GM20431 (cell line): ENCODE data around the gene MAN1A1.
"Not testable (repeated sequence)": the region's sequence is repeated elsewhere in the genome, so short reads cannot be mapped to it uniquely, and the experiment has no call there.

ENCODE experiments used
- in situ Hi-C: fragments of 300-500 bp; cut with MseI, MboI; formaldehyde crosslinking; loops from one replicate; pipeline ENCODE4 v1.15.0; 2020; ENCODE audit warnings: low sequenced_read_pairs; ENCODE audit not compliant: unreplicated experiment

Gene MAN1A1

DNA sequence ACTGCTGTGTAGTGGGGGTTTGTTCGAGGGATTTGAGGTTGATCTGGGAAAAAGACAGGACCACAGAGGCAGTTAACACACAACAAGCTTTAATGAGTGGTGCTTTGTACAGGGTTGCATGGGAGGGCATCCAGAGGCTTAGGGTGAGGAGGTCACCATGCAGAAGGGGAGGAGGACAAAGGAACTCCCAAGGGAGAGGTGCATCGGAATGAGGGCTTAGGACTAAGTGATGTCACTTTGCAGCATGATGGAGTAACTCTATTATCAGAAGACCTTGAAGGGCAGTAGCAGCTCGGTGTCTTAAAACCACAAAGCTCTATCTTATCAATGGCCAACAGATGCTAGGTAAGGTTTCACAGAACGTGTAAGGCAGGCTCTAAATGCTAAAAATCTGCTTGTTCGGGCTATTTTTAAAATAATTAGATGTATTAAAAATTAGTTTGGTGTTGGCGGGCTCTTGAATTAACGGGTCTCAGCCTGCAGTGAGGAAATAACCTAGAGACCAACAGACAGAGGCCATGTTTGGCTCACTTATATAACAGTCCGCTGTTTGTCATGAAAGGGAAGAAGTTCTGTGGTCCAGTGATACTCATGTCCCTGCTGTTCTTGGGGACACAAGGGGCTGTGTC, 37.9 kb downstream of the MAN1A1 start:
- in situ Hi-C loops, result no loop called here

DNA sequence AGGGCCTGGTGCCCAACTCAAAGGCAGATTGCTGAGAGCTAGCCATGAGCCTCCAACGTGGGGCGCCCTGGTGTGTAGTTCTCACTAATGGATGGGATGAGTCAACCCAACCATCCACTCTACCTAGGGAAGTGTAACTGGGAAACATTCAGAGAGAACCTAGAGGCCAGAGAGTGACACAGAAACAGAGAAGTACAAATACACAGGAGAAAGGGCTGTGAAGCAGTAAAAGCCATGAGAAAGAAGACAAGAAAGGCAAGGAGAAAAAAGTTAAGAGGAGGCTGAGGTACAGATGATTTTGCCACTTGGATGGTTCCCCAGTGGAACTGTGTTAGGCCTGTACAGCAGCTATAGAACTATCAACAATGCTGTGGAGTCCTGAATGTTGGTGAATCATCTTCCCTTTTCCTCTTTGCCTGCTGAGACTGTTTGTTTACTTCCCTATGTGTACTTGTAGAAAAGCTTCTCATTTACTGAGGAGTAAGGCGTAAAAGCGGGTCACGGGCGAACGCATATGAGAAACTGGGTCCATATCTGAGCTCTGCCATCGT, 39.0 kb downstream of the MAN1A1 start:
- in situ Hi-C loops, result no loop called here

DNA sequence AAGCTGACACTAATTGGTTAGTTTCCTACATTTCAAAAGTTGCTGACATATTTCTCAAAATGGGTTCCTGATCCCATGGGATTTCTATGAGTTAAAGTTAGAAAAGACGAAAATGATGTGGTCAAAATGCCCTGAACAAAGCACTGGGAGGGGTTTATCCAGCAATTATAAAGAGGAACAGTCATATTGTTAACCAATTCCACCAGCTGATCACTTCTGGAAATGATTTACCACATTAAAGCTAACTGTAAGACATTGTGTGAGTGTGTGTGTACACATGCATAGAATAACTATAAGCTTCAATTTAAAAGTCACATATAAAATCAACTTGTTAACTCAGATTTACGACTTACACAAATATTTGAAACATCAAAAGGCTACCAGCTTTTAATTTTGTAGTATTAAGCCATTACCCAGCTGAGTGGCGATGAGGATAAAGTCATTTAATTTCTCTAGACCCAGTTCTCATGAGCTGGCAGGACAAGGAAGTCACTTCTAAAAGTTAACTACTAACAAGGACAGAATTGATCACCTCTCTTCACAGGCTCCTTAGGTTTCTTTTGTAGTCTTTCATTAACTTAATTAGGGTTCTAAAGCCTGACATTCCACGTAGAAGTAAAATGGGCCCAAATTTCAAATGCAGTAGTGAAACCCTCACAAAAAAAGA, 40.4 kb downstream of the MAN1A1 start:
- in situ Hi-C loops, result no loop called here

DNA sequence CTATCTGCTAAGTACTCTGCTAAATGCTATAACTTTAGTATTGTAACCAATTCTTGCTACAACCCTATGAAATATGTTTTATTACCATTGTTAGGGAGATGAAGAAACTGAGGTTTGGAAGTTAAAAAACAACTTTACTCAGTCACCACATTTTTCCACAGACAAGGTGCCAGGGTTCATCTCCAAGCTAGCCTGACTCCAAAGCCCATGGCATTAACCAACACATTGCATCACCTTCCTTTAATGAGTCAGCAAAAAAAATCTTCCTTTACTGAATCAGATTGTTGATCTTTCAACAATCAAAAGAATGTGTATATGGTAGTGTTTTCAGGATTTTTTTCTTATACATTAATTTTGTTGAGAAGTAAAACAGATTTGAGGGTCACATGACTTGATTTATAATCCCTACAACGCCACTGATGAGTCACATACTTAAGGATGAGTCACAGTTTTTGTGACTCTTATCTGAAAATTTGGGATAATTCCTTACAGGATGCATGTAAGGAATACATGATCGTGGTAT, 41.5 kb downstream of the MAN1A1 start:
- in situ Hi-C loops, result no loop called here

DNA sequence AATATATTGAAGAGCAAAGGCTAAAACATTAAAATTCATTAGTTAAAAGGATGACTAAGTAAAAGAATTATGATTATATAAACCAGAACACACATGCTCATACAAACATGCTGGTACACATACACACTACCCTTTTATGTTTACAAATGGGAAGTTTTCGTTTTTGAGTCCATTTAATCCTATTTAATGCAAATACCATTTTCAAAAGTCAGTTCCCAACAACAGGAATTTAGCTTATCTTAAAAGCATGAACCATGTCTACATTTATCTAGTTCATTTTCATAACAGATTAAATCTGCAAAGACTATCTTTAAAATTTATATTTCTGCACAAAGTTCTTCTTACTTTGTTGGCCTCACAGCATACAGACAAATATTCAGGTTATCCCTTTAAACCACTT, 42.5 kb downstream of the MAN1A1 start:
- in situ Hi-C loops, result no loop called here

DNA sequence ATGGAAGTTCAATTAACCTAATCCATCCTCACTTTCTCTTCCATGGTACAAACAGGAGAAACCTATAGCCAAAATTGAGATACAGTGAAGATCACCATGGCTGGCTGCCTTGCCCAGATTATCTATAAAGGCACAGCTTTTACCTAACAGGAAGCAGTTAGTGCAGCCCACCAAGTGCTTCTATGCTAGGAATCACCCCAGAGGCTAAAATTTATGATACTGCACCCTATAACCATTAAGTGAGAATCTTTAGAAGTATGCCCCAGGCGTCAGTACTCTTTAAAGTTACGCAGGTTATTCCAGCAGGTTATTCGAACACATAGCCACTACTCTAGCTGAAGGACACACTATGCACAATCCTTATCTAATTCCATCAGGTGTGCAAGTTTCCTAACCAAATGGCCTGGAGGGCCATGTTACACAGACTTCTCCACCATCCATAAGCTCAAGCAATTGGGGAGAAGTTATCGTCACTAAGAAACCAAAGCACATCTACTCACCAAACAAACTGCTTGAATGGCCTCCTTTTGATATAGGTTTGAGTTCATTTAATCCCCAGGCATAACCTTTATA, 43.1 kb downstream of the MAN1A1 start:
- in situ Hi-C loops, result no loop called here

DNA sequence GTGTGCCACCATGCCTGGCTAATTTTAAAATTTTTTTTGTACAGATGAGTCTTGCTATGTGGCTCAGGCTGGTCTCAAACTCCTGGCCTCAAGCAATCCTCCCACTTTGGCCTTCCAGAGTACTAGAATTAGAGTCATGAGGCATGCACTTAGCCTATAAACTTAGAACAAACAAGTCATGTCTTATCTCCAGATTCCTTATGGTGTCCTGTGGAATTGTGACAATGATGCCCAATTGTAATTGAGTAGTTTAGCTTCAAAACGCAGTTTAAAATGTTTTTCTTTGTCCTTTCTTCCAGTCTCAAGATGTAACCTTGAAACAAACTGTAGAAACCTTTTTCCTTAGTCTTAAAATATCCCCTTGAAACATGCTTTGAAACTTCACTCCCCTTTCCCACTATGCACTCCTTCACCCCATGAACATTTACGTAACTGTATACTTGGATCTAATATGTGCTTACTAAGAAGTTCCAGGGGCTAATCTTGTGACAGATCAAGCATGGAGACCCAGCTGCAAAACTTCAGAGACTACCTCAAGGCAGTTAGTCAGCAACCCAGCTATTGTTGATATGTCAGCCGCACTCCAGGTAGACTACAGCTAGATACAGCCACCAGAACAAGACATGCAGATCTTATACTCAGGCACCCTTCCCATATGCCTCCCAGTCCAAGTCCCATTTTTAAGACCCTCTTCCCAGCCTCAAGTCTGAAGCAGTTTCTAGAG, 46.2 kb downstream of the MAN1A1 start:
- in situ Hi-C loops, result no loop called here

DNA sequence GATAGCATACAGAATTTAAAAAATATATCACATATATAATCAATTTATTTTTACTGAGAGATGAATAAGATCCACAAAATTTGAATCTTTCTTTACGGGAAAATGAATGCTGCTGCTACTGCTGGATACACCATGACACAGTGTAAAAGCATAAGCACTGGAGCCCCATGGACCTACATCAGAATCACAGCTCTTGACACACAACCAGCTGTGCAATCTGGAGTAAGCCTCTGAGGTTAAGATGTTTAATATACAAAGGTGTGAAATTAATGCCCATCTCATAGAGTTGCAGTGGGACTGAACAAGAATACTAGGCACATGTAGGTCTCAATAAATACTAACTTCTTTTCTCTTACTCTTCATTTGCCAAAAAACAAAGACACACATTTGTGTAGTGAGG, 48.1 kb downstream of the MAN1A1 start:
- in situ Hi-C loops, result no loop called here

DNA sequence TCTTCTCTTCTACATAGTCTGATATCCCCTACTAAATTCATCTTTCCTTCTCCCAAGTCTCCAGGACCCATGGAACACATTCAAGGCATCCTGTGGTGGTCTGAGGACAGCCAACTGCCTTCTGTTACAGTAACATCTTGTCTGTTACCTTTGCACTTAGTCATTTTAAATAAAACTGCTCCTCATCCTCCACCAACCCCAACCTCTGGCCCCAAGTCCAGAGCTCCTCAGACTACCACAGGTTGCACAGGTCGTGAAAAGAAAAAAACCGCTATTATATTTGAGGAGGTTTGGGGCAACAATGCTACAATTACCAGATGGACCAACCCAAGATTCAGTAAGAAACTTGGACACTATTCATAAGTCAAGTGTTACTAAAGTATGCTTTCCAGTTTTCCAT, 49.9 kb downstream of the MAN1A1 start:
- in situ Hi-C loops, result no loop called here

DNA sequence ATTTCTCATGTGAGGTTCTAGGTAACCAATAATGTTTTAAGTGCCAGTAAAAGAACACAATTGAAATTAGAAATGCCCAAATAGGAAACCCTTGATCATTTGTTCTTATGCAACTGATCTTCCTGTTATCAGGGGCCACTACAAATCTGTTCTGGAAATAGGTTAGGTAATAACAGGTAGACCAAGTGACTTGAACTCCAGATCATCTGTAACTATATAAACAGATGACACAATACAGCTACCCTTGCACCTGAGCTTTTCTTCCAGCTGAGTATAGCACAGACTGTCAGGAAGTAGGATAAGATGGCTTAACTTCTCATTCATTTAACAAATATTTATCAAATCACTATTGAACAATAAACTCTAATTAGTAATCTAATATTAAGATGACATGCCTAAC, 52.5 kb downstream of the MAN1A1 start:
- in situ Hi-C loops, result no loop called here

DNA sequence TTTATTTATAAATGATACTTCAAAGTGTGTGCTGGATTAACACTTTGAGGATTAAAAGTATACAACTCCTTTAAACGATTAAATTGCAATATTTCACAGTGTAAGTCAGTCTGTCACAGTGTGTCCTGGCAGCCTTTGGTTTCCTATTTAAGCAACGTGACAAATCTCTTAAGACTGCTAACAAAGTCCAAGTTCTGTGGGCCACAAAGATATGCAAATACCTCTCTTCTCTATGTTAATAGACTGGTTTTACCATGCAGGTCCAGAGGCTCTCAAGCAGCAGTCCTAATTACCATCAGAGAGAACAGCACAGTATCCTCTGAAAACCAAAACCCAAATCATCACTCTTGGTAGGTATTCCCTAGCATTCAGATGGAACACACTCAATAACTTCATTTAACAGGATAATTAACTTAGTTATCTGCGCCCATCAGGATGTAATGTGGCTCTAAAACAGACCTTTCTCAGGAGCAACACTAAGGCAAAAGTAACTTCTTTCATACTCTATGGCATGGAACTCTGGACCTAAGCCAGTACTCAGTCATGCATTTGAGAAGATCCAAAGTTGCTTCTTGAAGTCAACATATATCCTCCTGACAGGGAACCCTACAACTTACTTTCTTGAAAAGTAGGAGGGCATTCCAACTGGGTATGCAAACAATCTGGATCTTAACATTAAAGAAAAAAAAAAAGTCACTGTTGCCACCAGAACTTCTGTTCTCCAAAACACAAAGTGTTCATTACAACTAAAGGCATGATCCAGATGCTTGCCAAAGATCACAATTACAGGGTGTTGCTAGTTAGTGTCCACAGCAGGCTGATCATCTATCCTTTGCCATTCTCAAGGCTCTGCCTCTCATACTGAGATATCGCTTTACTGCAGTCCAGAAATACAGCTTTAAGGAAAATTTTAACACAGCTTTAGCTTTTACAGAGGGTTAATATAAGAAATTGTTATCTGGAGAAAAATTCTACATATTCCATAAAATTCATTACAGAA, 53.2 kb downstream of the MAN1A1 start:
- in situ Hi-C loops, result no loop called here

DNA sequence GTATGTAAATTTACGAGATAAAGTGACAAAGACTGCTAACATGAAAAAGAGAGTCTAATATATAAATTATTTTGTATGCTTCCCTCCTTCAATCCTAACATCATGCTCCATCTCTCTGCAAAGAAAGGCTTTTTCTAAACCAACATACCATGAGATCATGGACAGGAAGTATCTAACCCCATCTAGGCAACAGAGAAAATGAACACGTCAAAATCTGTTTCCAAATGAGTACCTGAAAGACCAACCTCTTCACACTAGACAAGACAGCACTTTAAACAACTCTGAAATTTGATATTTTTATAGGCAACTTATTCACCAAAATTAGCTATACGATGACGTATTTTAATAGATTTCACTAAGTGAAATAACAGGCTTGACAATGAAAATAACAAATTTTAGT, 54.6 kb downstream of the MAN1A1 start:
- in situ Hi-C loops, result no loop called here

DNA sequence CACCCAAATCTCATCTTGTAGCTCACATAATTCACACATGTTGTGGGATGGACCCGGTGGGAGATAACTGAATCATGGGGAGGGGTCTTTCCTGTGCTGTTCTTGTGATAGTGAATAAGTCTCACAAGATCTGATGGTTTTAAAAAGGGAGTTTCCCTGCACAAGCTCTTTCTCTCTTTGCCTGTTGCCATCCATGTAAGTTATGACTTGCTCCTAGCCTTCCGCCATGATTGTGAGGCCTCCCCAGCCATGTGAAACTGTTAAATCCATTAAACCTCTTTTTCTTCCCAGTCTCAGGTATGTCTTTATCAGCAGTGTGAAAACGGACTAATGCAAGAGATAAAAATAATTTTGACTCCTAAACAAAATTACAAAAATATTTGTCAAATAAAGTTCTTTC, 58.5 kb downstream of the MAN1A1 start:
- in situ Hi-C loops, result not testable (repeated sequence)

DNA sequence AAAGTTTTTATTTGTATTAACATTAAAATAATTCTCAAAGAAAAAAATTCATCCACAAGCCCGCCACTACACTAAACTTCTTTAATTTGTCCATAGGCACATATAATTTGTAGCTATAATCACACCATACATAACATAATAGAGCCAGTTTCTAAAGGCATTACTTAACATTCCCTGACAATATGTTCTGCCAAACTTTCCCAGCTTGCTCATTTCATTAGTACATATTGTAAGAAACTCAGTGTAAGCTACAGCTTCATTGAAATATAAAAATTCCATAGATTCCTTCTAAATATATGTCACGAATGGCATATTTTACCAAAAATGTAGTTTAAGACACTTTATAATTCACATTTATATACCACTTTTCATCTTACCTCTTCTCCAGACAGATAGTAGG, 59.3 kb downstream of the MAN1A1 start:
- in situ Hi-C loops, result no loop called here

DNA sequence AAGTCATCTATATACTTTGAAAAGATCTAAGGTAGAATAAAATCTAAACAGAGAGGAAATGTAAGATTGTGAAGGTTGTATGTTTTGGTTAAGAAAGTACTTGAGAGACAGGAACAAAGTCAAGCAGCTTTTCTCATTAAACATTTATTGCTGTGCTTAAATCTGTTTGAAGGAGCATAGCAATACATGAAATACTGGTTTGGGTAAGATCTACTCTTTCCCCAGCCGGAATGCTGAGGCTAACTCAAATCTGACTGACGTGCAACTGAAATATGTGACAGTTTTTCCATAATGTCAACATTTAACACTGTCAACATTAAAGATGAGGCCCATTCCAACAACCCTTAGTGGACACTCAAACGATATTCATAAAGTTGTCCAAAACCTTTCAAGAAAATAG, 59.9 kb downstream of the MAN1A1 start:
- in situ Hi-C loops, result no loop called here

DNA sequence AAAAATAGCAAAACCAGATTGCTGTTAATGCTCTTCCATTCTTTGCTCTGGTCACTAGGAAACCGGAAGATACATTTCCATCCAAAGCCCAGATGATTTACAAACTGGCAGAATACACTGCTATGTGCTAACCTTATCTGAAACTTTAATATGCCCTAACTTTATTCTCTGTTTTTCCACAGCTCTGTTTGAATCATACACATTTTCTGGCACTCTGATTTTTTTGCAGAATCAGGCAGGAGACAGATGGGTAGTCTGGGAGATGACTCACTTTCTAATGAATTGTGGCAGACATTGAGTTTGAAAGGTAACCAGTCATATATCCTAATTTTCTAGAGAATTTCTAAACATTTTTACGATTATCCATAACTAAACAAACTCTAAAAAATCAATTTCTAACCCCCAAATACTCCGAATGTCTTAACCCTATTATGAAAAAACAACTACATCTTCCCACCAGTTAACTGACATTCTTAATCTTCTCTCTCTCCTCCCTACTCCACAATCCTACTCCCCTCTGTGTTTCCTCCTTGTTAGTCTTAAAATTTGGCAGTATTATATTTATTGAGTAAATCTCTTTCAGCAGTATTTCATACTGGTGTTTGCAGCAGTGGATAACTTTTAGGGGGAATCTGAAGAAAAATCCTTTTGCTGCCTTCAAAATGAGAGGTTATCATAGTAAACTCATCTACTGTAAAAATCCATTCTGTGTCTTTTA, 63.5 kb downstream of the MAN1A1 start:
- in situ Hi-C loops, result no loop called here

DNA sequence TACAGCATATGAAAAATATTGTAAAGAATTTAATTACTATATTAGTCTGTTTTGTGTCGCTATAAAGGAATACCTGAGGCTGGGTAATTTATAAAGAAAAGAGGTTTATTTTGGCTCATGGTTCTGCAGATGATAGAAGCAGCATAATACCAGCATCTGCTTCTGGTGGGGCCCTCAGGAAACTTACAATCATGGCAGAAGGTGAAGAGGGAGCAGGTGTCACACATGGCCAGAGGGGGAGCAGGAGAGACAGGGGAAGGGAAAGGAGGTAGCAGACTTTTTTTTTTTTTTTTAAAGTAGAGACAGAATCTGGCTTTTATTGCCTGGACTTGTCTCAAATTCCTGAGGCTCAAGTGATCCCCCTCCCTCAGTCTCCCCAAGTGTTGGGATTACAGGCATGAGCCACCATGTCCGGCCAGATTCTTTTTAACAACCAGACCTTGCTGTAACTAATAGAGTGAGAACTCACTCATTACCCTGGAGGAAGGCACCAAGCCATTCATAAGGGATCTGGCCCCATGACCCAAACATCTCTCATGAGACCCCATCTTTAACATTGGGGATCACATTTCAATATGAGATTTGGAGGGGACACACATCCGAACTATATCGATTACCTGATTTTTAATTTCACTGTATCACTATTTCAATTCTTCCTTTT, 64.6 kb downstream of the MAN1A1 start:
- in situ Hi-C loops, result no loop called here

DNA sequence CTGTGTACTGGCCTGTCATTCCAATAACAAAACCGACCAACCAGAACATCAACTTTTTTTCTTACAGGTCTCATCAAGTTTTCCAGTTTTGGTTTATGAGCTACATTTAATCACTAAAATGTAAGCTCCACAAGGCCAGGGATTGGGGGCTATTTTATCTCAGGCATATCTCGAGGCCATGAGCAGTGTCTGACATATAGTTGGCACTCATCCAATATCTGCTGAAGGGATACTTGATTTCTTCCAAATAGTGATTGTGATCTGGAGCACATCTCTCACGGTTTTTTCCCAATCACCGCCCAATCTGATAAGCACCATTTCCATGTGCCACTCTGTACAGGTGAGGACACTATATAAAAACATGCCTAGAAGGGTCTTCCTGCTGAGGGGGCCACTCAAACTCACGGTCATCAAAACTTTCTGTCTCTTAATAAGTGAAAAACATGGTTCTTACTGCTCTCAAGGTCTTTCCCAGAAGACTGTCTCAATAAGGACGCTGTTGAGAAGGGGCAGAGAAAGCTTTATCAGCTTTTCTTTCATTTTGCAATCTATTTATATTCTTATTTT, 65.5 kb downstream of the MAN1A1 start:
- in situ Hi-C loops, result no loop called here
